Measurements from ENCODE around the gene OR1F1. TPM values are rescaled to one million over a fixed set of nuclear protein-coding genes. Genes with fewer than 3 reads are reported as not detected.

Gene OR1F1
- total and polyA plus RNA-seq, 2 experiments from 2014 or later: 0.38 TPM; not detected in 1

DNA sequence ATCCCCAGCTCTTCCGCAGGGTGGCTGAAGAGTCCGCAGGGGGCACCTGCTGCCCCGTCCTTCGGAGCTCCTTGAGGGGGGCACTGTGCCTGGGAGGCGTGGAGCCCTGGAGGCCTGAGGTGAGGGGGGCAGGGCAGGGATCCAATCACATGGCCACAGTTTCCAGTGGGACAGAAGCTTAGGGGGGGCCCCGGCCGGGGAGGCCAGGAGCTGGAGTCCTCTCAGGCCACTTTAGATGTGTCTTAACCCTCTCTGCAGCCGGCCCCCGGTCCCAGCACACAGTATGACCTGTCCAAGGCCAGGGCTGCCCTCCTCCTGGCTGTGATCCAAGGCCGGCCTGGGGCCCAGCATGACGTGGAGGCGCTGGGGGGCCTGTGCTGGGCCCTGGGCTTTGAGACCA is 42.3 kb upstream of the OR1F1 start (continued):
- no peak for TF ChIP-seq EZH2 (IDR thresholded peaks at IDR 0.05; ENCODE audit: low read depth, unreplicated experiment)
- no peak for TF ChIP-seq ZNF331 (CRISPR knock-in tag; IDR thresholded peaks at IDR 0.05; ENCODE audit: low read depth)
- no peak for TF ChIP-seq NANOG (IDR thresholded peaks at IDR 0.05; ENCODE audit: borderline replicate concordance)
- TF ChIP-seq ZNF462 (CRISPR knock-in tag; IDR thresholded peaks at IDR 0.05): no peak

DNA sequence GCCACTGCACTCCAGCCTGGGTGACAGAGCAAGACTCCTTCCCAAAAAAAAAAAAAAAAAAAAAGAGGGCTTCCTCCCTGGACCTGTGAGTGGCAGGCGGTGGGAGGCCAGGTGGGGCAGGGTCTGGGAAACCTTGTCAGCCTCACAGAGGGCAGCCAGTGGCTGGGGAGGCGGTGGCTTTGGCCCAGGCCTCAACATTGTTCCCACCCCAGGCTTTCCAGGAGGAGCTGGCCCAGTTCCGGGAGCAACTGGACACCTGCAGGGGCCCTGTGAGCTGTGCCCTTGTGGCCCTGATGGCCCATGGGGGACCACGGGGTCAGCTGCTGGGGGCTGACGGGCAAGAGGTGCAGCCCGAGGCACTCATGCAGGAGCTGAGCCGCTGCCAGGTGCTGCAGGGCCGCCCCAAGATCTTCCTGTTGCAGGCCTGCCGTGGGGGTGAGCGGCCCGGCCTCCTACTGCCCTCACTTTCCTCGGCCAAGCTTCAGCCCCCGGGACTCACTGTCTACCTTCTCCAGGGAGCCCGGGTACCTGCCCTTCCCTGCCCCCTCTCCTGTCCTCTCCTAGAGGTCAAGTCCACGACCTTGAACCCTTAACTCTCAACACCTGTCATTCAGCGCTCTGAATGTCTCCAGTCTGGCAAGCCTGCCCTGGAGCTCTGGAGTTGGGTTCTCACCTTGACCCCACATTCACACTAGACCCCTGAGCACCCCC is 40.8 kb upstream of the OR1F1 start:
- Mint-ChIP-seq H3K36me3 (ENCODE audit: low read depth) (peaks cover 4% of the 10 kb centered on the region), H3K27ac (no peak overlapping the region), H3K4me1 (peaks cover 10% of the 10 kb centered on the region), H3K9me3 (peaks cover 7% of the 10 kb centered on the region; the same call in 2 of the 3 replicates), H3K4me3 (no peak overlapping the region; the same call in 2 of the 3 replicates), H3K27me3 (ENCODE audit: insufficient read depth, low read depth, poor library complexity) (peaks cover 31% of the 10 kb centered on the region)
- no peak for TF ChIP-seq ZNF331 (CRISPR knock-in tag; IDR thresholded peaks at IDR 0.05; ENCODE audit: low read depth)
- no peak overlapping the region for H3K4me2 ChIP-seq
- H3K27ac ChIP-seq (ENCODE audit: low read depth): no peak overlapping the region
- DNase-seq (ENCODE audit: low spot score) (no peak), ATAC-seq (no peak)
- H3K27me3 ChIP-seq (ENCODE audit: insufficient read depth): peaks cover 16% of the 10 kb centered on the region
- H3K9me2 ChIP-seq (ENCODE audit: insufficient read depth): no peaks in the 10 kb centered on the region
- H3K4me1 ChIP-seq (ENCODE audit: insufficient read depth): peaks cover 5% of the 10 kb centered on the region; the same call in 1 of the 2 replicates
- no peaks in the 10 kb centered on the region for H3K36me3 ChIP-seq (ENCODE audit: insufficient read depth)
- no peak overlapping the region for H3K4me3 ChIP-seq
- H2AFZ ChIP-seq: no peak overlapping the region
- no peaks in the 10 kb centered on the region for H4K20me1 ChIP-seq (replicated peaks; ENCODE audit: insufficient read depth)
- no peaks in the 10 kb centered on the region for H3K79me2 ChIP-seq (replicated peaks; ENCODE audit: insufficient read depth)
- H3F3A ChIP-seq (replicated peaks; ENCODE audit: low read depth): peaks cover 25% of the 10 kb centered on the region
